Stomach (tissue), 9 donors: ENCODE data around the gene COG5. TPM values are rescaled to one million over a fixed set of nuclear protein-coding genes. Genes with fewer than 3 reads are reported as not detected.

ENCODE experiments used
- DNase-seq, 2 donors: peaks; one replicate each; pipeline versions ENCODE4 v3.0.0 to v3.0.0-alpha.2; 2013 to 2019
- H3K27ac ChIP-seq, 5 donors: fragments of 200-600 bp in 4 of 5; sonication (generic) in 4 of 5; one replicate each; pipeline ENCODE4 v1.5.1; 2013 to 2019; ENCODE audit warnings: mild to moderate bottlenecking in 1 of 5, moderate library complexity in 1 of 5
- H3K27me3 ChIP-seq, 3 donors: fragments of 200-600 bp; sonication (generic); one replicate each; pipeline ENCODE4 v1.5.1; 2017 to 2019; ENCODE audit warnings: mixed run types in 1 of 3
- H3K36me3 ChIP-seq, 4 donors: fragments of 200-600 bp; sonication (generic); 1 replicate in 3 of 4; 2 replicates in 1 of 4; pipeline ENCODE4 v1.5.1; 2016 to 2019
- H3K4me1 ChIP-seq, 4 donors: fragments of 200-600 bp; sonication (generic); one replicate each; pipeline ENCODE4 v1.5.1; 2016 to 2019
- H3K4me3 ChIP-seq, 4 donors: fragments of 200-600 bp; sonication (generic) in 3 of 4; one replicate each; pipeline ENCODE4 v1.5.1; 2016 to 2019; ENCODE audit warnings: mild to moderate bottlenecking in 1 of 4
- H3K9me3 ChIP-seq, 4 donors: fragments of 200-600 bp; sonication (generic); one replicate each; pipeline ENCODE4 v1.5.1; 2016 to 2019
- CTCF ChIP-seq, 7 experiments: fragments of 450-650 bp in 4 of 7; fragments of 200-600 bp in 3 of 7; sonication (generic) in 3 of 7; IDR thresholded peaks; one replicate each; pipeline ENCODE4 v1.5.1; 2016 to 2019; ENCODE audit warnings: antibody characterized with exemption in 7 of 7, control low read depth in 2 of 7, mild to moderate bottlenecking in 1 of 7
- EP300 ChIP-seq: sonication (generic); formaldehyde crosslinking; IDR thresholded peaks from one replicate; pipeline ENCODE4 v1.6.1; 2017; ENCODE audit warnings: antibody characterized with exemption
- POLR2A ChIP-seq, 4 donors: fragments of 450-650 bp; IDR thresholded peaks; one replicate each; pipeline ENCODE4 v1.6.1; 2016; ENCODE audit warnings: antibody characterized with exemption in 4 of 4, control low read depth in 2 of 4, mild to moderate bottlenecking in 1 of 4, moderate library complexity in 1 of 4
- POLR2AphosphoS5 ChIP-seq, 3 donors: sonication (generic); formaldehyde crosslinking; IDR thresholded peaks; one replicate each; pipeline ENCODE4 v1.6.1; 2016; ENCODE audit warnings: antibody characterized with exemption in 3 of 3
- WGBS, 5 donors: extraction: QIAGEN DNeasy Blood & Tissue Kit in 3 of 5; methylation state at CpG; one replicate each; pipeline versions ENCODE4 v1.1.5 to v1.1.7; 2013 to 2018; 5-methylcytosine and 5-hydroxymethylcytosine counted together
- intact Hi-C: fragments of 100-400 bp; cut with DNase I; formaldehyde crosslinking; loops from one replicate; pipeline ENCODE4 v1.15.1; 2023; ENCODE audit warnings: low total_unique reads
- polyA plus RNA-seq, 3 donors: library from polyadenylated mRNA; stranded (reverse); fragments of 200-250 nt; gene quantifications; one replicate each; pipeline ENCODE4 v1.2.3, GENCODE V29; 2013
- small RNA-seq, 4 donors: library from RNA; depleted of rRNA; stranded (forward); fragments of <200 nt; gene quantifications; one replicate each; pipeline ENCODE3, GENCODE V24; 2016
- total RNA-seq, 5 donors: library from RNA; depleted of rRNA; stranded (reverse); fragments of >200 nt; gene quantifications; one replicate each; pipeline versions ENCODE4 v1.1.0 to v1.2.3, GENCODE V29; 2014 to 2016
- donor health status: healthy with polysubstance abuse.
- donor health status: Bipolar disorder and iron deficiency.
- donor health status: healthy.

Gene COG5
- total and polyA plus RNA-seq, 8 donors = 5.2 to 285 (median 17.1) TPM

- Histone ChIP-seq H3K4me3 (no peak overlapping the region), H3K4me1 (peaks cover 0 to 3% (median 0%) of the 10 kb centered on the region in 4 donors), H3K9me3 (no peaks in the 10 kb centered on the region), H3K36me3 (peaks cover 0 to 4% (median 0%) of the 10 kb centered on the region in 4 donors), H3K27me3 (no peaks in the 10 kb centered on the region), H3K27ac (no peak overlapping the region)
- intact Hi-C loops = no loop called here
- TF ChIP-seq POLR2A (IDR thresholded peaks at IDR 0.05) (no peak), POLR2AphosphoS5 (IDR thresholded peaks at IDR 0.05) (no peak), EP300 (no peak), CTCF (IDR thresholded peaks at IDR 0.05) (no peak)
- 95 to 97% (median 95%) methylated on average over 6 of the region's 6 CpGs for WGBS, 5 donors
- DNase-seq = no peak
These were observed 408.9 kb downstream of the COG5 start for GRCh38 chr7:107154826-107155225.

GRCh38 chr7:107152011-107152410 lies 411.7 kb downstream of the COG5 start:
- peaks cover 0 to 4% (median 0%) of the 10 kb centered on the region in 4 donors for H3K36me3 ChIP-seq
- no peak for DNase-seq
- no peak overlapping the region for H3K4me3 ChIP-seq
- peaks cover 0 to 11% (median 7%) of the 10 kb centered on the region in 4 donors for H3K4me1 ChIP-seq
- no peaks in the 10 kb centered on the region for H3K27me3 ChIP-seq
- no peak for TF ChIP-seq POLR2AphosphoS5 (IDR thresholded peaks at IDR 0.05)
- TF ChIP-seq EP300 = no peak
- no peak for TF ChIP-seq POLR2A (IDR thresholded peaks at IDR 0.05)
- TF ChIP-seq CTCF (IDR thresholded peaks at IDR 0.05) = no peak
- WGBS, 5 donors = 34 to 65% (median 52%) methylated on average over 4 of the region's 4 CpGs
- H3K9me3 ChIP-seq = no peaks in the 10 kb centered on the region
- H3K27ac ChIP-seq = no peak overlapping the region
- intact Hi-C loops = no loop called here

Small RNA genes within 50 kb of the gene (small RNA-seq; reads per million reads assigned to genes)
- gene AC002381.1 = 0 reads per million in 4 donors
- 0 reads per million in 4 donors for gene RF01233

Other genes starting within 250 kb of the COG5 start
- gene GPR22, start 93.9 kb downstream of the COG5 start, total RNA-seq = 1 to 10 TPM in 1 of 5 donors, not detected in 4; 1.5 TPM
- gene GPR22, start 93.9 kb downstream of the COG5 start, polyA plus RNA-seq = under 1 TPM in 1 of 3 donors, not detected in 2; 0.05 TPM
- 10 to 100 TPM in 2 of 5 donors, 1 to 10 TPM in 1, not detected in 2; 7.6 to 14.5 (median 10.3) TPM for gene DUS4L, start 51 bp upstream of the COG5 start, total RNA-seq
- 1 to 10 TPM; 4.0 to 5.5 (median 5.0) TPM for gene DUS4L, start 51 bp upstream of the COG5 start, polyA plus RNA-seq
- 10 to 100 TPM; 44.6 to 73.1 (median 50.0) TPM for gene BCAP29, start 16.3 kb upstream of the COG5 start, total RNA-seq
- gene BCAP29, start 16.3 kb upstream of the COG5 start, polyA plus RNA-seq = 10 to 100 TPM; 26.1 to 32.2 (median 31.5) TPM
- gene SLC26A4, start 96.9 kb upstream of the COG5 start, total RNA-seq = 1 to 10 TPM in 2 of 5 donors, not detected in 3; 2.6 to 4.2 TPM
- gene SLC26A4, start 96.9 kb upstream of the COG5 start, polyA plus RNA-seq = 1 to 10 TPM in 1 of 3 donors, under 1 TPM in 2; 0.06 to 2.1 (median 0.28) TPM
- gene CBLL1, start 180.2 kb upstream of the COG5 start, total RNA-seq = 10 to 100 TPM in 4 of 5 donors, 1 to 10 TPM in 1; 5.2 to 29.4 (median 23.7) TPM
- gene CBLL1, start 180.2 kb upstream of the COG5 start, polyA plus RNA-seq = 10 to 100 TPM in 1 of 3 donors, 1 to 10 TPM in 2; 4.8 to 10.2 (median 5.7) TPM
- 10 to 100 TPM in 1 of 5 donors, 1 to 10 TPM in 1, not detected in 3; 2.0 to 52.4 TPM for gene SLC26A3, start 239.3 kb upstream of the COG5 start, total RNA-seq
- 1 to 10 TPM in 1 of 3 donors, under 1 TPM in 1, not detected in 1; 0.10 to 2.1 TPM for gene SLC26A3, start 239.3 kb upstream of the COG5 start, polyA plus RNA-seq